Upper lobe of left lung (tissue), 6 donors: Measurements from ENCODE around the gene PTRH1. TPM values are rescaled to one million over a fixed set of nuclear protein-coding genes. Genes with fewer than 3 reads are reported as not detected.

ENCODE experiments used
- ATAC-seq, 2 donors: fragments of 200-7000 bp; cut with Tn5 transposase; one replicate each; pipeline ENCODE4 v1.9.1; 2022; ENCODE audit warnings: mild to moderate bottlenecking in 2 of 2, moderate library complexity in 2 of 2; ENCODE audit not compliant: low FRiP score in 2 of 2
- DNase-seq, 2 donors: peaks; one replicate each; pipeline ENCODE4 v3.0.0-alpha.2; 2019 to 2020
- H3K27ac ChIP-seq, 4 donors: fragments of 200-600 bp; sonication (generic); one replicate each; pipeline ENCODE4 v1.5.1; 2016 to 2019
- H3K27me3 ChIP-seq, 4 donors: fragments of 200-600 bp; sonication (generic); one replicate each; pipeline ENCODE4 v1.5.1; 2017 to 2019
- H3K36me3 ChIP-seq, 4 donors: fragments of 200-600 bp; sonication (generic); one replicate each; pipeline ENCODE4 v1.5.1; 2016 to 2019
- H3K4me1 ChIP-seq, 4 donors: fragments of 200-600 bp; sonication (generic); one replicate each; pipeline ENCODE4 v1.5.1; 2018 to 2019
- H3K4me3 ChIP-seq, 4 donors: fragments of 200-600 bp; sonication (generic); one replicate each; pipeline ENCODE4 v1.5.1; 2017 to 2019; ENCODE audit warnings: mild to moderate bottlenecking in 2 of 4, moderate library complexity in 1 of 4
- H3K9me3 ChIP-seq, 4 donors: fragments of 200-600 bp; sonication (generic); one replicate each; pipeline ENCODE4 v1.5.1; 2018 to 2019
- EP300 ChIP-seq, 4 donors: sonication (generic); formaldehyde crosslinking; IDR thresholded peaks; one replicate each; pipeline ENCODE4 v1.5.1; 2017; ENCODE audit warnings: antibody characterized with exemption in 4 of 4, control low read depth in 2 of 4
- POLR2A ChIP-seq, 4 donors: fragments of 450-650 bp; IDR thresholded peaks; one replicate each; pipeline ENCODE4 v1.5.1; 2016 to 2017; ENCODE audit warnings: antibody characterized with exemption in 4 of 4, mild to moderate bottlenecking in 2 of 4
- POLR2AphosphoS5 ChIP-seq, 2 donors: sonication (generic); formaldehyde crosslinking; IDR thresholded peaks; one replicate each; pipeline ENCODE4 v1.5.1; 2017; ENCODE audit warnings: antibody characterized with exemption in 2 of 2
- WGBS, 2 donors: methylation state at CpG; one replicate each; pipeline ENCODE4 v1.1.5; 2017 to 2018; 5-methylcytosine and 5-hydroxymethylcytosine counted together
- total RNA-seq, 6 donors: library from RNA; depleted of rRNA in 4 of 6; stranded (reverse); fragments of >200 nt in 4 of 6; gene quantifications; one replicate each; pipeline versions ENCODE4 v1.1.0 to v1.2.1, GENCODE V29; 2016 to 2021
- TF ChIP-seq, protein P1 (sequence below), 6 experiments: fragments of 450-650 bp in 4 of 6; fragments of 200-600 bp in 2 of 6; sonication (generic) in 2 of 6; IDR thresholded peaks; one replicate each; pipeline ENCODE4 v1.5.1; 2016 to 2019; ENCODE audit warnings: antibody characterized with exemption in 6 of 6
- donor health status: DM: no; HTN: no; CAD: no; lungs with moderate emphysema.
- donor health status: DM: no; HTN: yes; CAD: no; lungs with severe emphysema.

The PTRH1 gene
- total RNA-seq, 6 donors from 2014 or later = 7.4 to 33.5 (median 18.7) TPM

DNA sequence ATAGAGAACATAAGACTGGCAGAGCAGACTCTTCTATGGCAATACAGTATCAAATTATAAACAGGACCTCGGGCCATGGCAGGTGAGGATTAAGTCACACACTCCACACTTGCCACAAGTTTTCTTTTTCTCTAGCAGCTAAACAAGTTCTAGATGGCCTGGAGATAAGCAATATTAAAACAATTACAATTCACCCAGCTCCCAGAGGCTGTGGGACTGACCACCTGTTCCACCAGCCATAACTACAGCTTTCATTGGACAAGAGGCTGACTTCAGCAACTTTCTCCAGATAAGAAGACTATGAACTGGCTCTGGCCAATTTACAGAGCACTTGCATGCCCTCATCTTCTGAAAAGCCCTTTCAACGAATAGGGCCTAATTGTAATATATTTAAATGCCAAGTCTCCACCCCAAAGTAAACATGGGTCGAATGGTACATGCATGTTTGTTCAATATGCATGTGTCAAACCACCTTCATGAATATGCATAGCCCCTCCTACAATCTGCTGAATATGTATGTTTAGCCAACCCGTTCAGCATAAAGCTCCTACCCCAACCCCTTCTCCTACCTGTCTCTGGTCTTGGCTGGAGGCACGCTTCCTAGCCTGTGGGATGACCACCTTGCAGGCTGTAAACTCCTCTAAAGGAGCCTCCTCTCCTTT, 14.7 kb downstream of the PTRH1 start:
- Histone ChIP-seq H3K4me3 (no peak overlapping the region), H3K27me3 (no peaks in the 10 kb centered on the region), H3K36me3 (no peaks in the 10 kb centered on the region), H3K4me1 (peaks cover 0 to 12% (median 6%) of the 10 kb centered on the region in 4 donors), H3K27ac (no peak overlapping the region), H3K9me3 (no peaks in the 10 kb centered on the region)
- no peak for ATAC-seq
- no peak for DNase-seq
- TF ChIP-seq, protein P1, sequence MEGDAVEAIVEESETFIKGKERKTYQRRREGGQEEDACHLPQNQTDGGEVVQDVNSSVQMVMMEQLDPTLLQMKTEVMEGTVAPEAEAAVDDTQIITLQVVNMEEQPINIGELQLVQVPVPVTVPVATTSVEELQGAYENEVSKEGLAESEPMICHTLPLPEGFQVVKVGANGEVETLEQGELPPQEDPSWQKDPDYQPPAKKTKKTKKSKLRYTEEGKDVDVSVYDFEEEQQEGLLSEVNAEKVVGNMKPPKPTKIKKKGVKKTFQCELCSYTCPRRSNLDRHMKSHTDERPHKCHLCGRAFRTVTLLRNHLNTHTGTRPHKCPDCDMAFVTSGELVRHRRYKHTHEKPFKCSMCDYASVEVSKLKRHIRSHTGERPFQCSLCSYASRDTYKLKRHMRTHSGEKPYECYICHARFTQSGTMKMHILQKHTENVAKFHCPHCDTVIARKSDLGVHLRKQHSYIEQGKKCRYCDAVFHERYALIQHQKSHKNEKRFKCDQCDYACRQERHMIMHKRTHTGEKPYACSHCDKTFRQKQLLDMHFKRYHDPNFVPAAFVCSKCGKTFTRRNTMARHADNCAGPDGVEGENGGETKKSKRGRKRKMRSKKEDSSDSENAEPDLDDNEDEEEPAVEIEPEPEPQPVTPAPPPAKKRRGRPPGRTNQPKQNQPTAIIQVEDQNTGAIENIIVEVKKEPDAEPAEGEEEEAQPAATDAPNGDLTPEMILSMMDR (IDR thresholded peaks at IDR 0.05) = no peak
- TF ChIP-seq EP300 (IDR thresholded peaks at IDR 0.05) (no peak), POLR2AphosphoS5 (IDR thresholded peaks at IDR 0.05) (no peak)
- 67 to 71% methylated on average over 5 of the region's 5 CpGs for WGBS, 2 donors

DNA sequence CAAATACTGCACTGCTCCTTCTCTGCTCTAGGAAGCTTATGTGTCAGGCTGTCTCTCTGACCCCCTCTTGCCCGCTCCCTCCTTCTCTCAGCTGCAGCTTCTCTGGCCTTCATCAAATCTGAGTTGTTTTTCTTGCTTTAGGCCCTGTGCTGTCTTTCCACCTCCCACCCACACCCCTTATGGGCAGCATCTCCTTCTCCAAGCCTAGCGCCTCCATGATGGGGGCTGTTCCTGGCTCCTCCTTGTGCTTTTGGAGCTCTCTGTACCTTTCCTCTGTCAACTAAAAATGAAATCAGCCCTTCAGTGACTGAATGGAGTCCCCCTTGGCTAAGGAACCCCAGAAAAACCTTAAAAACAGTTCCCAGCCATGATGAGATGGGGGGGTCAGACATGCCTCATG, 15.3 kb downstream of the PTRH1 start:
- WGBS, 2 donors = 94 to 95% methylated on average over 2 of the region's 2 CpGs
- Histone ChIP-seq H3K9me3 (no peaks in the 10 kb centered on the region), H3K4me3 (no peak overlapping the region), H3K36me3 (no peaks in the 10 kb centered on the region), H3K4me1 (peaks cover 0 to 12% (median 6%) of the 10 kb centered on the region in 4 donors), H3K27ac (peak overlapping the region in 3 of 4 donors; percentile 64 to 89 (median 86)), H3K27me3 (no peaks in the 10 kb centered on the region)
- ATAC-seq = no peak
- TF ChIP-seq EP300 (IDR thresholded peaks at IDR 0.05) (no peak), POLR2AphosphoS5 (IDR thresholded peaks at IDR 0.05) (no peak), POLR2A (IDR thresholded peaks at IDR 0.05) (no peak)
- TF ChIP-seq, protein P1 (IDR thresholded peaks at IDR 0.05) = no peak
- no peak for DNase-seq

DNA sequence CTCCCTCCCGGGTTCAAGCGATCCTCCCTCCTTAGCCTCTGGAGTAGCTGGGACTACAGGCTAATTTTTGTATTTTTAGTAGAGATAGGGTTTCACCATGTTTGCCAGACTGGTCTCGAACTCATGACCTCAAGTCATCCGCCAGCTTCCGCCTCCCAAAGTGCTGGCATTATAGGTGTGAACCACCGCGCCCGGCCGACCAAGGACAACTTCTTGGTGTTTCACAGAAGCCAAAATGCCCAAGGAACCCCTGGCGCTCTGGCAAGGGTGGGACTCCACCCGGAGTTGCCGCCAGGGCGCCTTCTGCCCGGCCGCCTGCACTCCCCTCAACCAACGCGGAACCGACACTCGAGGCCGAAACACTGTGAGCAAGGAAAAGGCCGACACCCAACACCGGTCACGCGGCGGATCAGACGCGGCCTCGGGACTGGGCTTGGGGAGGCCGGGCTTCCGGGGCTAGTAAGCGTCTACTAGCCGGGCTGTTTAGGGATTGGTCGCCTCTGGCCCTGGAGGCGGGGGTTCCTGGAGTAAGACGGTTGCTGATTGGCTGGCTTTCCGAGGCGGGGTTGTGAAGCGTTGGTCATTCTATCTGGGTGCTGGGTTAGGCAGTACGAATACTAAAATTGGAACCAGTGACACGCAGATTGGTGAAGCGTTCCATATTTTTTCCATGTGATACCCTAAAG, 16.3 kb downstream of the PTRH1 start:
- WGBS, 2 donors = 17 to 28% methylated on average over 17 to 32 of the region's 41 CpGs

DNA sequence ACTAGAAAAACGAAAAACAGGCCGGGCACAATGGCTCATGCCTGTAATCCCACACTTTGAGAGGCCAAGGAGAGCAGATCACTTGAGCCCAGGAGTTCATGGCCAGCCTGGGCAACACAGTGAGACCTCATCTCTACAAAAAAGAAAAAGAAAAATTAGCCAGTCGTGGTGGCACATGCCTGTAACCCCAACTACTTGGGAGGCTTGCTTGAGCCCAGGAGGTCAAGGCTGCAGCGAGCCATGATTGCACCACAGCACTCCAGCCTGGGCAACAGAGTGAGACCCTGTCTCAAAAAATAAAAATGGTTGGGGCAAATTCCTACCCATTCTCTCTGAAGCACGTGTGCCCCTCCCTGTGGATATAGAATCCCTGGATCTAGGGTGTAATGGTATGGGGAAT, 17.1 kb downstream of the PTRH1 start:
- WGBS, 2 donors = 93 to 97% methylated on average over 5 of the region's 5 CpGs
- peak overlapping the region; percentile 76 to 89 (median 81) for H3K27ac ChIP-seq
- ATAC-seq = no peak
- TF ChIP-seq, protein P1 (IDR thresholded peaks at IDR 0.05) = no peak
- no peak for TF ChIP-seq POLR2A (IDR thresholded peaks at IDR 0.05)
- TF ChIP-seq EP300 (IDR thresholded peaks at IDR 0.05) = no peak
- TF ChIP-seq POLR2AphosphoS5 (IDR thresholded peaks at IDR 0.05) = no peak
- peaks cover 0 to 12% (median 6%) of the 10 kb centered on the region in 4 donors for H3K4me1 ChIP-seq
- no peak for DNase-seq
- H3K27me3 ChIP-seq = no peaks in the 10 kb centered on the region
- no peaks in the 10 kb centered on the region for H3K9me3 ChIP-seq
- H3K4me3 ChIP-seq = no peak overlapping the region
- H3K36me3 ChIP-seq = no peaks in the 10 kb centered on the region

More for the DNA sequence above, 16.3 kb downstream of the PTRH1 start:
- H3K27me3 ChIP-seq = no peaks in the 10 kb centered on the region
- peak; percentile 97 to 99 for ATAC-seq
- no peaks in the 10 kb centered on the region for H3K36me3 ChIP-seq
- H3K27ac ChIP-seq = peak overlapping the region; percentile 76 to 89 (median 81)
- DNase-seq = peak; percentile 96 to 99
- peak overlapping the region in 3 of 4 donors; percentile 28 to 35 (median 33) for H3K4me3 ChIP-seq
- H3K9me3 ChIP-seq = no peaks in the 10 kb centered on the region
- TF ChIP-seq POLR2A (IDR thresholded peaks at IDR 0.05) = peak in 2 of 4 donors; percentile 33 to 78
- TF ChIP-seq EP300 (IDR thresholded peaks at IDR 0.05) = no peak
- TF ChIP-seq POLR2AphosphoS5 (IDR thresholded peaks at IDR 0.05) = peak; percentile 59 to 81
- TF ChIP-seq, protein P1 (IDR thresholded peaks at IDR 0.05) = peak; percentile 15 to 81 (median 50)
- H3K4me1 ChIP-seq = peaks cover 0 to 12% (median 6%) of the 10 kb centered on the region in 4 donors
